GM12878 (cell line): Measurements from ENCODE around the gene ATL1. TPM values are rescaled to one million over a fixed set of nuclear protein-coding genes. Genes with fewer than 3 reads are reported as not detected.

Experiments used
- BHLHE40 ChIP-seq, 2 experiments: fragments of 450-650 bp in 1 of 2; IDR thresholded peaks; 2 replicates each; pipeline ENCODE4 v1.6.1; 2011 to 2017; ENCODE audit warnings: low read depth in 2 of 2, borderline replicate concordance in 1 of 2, improper control_type of control experiment in 1 of 2, low read length in 1 of 2, mild to moderate bottlenecking in 1 of 2
- BMI1 ChIP-seq: fragments of 450-650 bp; IDR thresholded peaks from 2 replicates; pipeline ENCODE4 v1.6.1; 2016; ENCODE audit warnings: mild to moderate bottlenecking, moderate library complexity, borderline replicate concordance
- CBX3 ChIP-seq: fragments of 200-600 bp; sonication (generic); IDR thresholded peaks from 2 replicates; pipeline ENCODE4 v1.6.1; 2016; ENCODE audit warnings: low read depth, borderline replicate concordance
- CREB1 ChIP-seq: IDR thresholded peaks from 2 replicates; pipeline ENCODE4 v1.6.1; 2012; ENCODE audit warnings: low read depth, mild to moderate bottlenecking, inconsistent platforms
- CREM ChIP-seq: IDR thresholded peaks from 2 replicates; pipeline ENCODE4 v1.6.1; 2014; ENCODE audit warnings: antibody characterized with exemption, low read depth
- ELK1 ChIP-seq: IDR thresholded peaks from 2 replicates; pipeline ENCODE4 v1.6.1; 2012; ENCODE audit warnings: low read depth, low read length, improper control_type of control experiment
- ETV6 ChIP-seq, 2 experiments: fragments of 450-650 bp in 1 of 2; IDR thresholded peaks in 1 of 2; conservative IDR thresholded peaks in 1 of 2; 2 replicates each; pipeline ENCODE4 v1.6.1; 2014; ENCODE audit warnings: antibody characterized with exemption in 1 of 2, borderline replicate concordance in 1 of 2, low read depth in 1 of 2, mild to moderate bottlenecking in 1 of 2, moderate library complexity in 1 of 2
- FOXK2 ChIP-seq: fragments of 450-650 bp; IDR thresholded peaks from 2 replicates; pipeline ENCODE4 v1.6.1; 2017; ENCODE audit warnings: mild to moderate bottlenecking, moderate library complexity
- IRF3 ChIP-seq: fragments of 450-650 bp; IDR thresholded peaks from 2 replicates; pipeline ENCODE4 v1.6.1; 2014; ENCODE audit warnings: mild to moderate bottlenecking
- MTA3 ChIP-seq: IDR thresholded peaks from 2 replicates; pipeline ENCODE4 v1.6.1; 2012; ENCODE audit warnings: low read length, inconsistent platforms, borderline replicate concordance
- NBN ChIP-seq: fragments of 450-650 bp; IDR thresholded peaks from 2 replicates; pipeline ENCODE4 v1.6.1; 2016
- PML ChIP-seq: IDR thresholded peaks from 2 replicates; pipeline ENCODE4 v1.6.1; 2012; ENCODE audit warnings: low read length, inconsistent platforms
- RUNX3 ChIP-seq: IDR thresholded peaks from 2 replicates; pipeline ENCODE4 v1.6.1; 2012; ENCODE audit warnings: low read length, inconsistent platforms
- SKIL ChIP-seq: fragments of 450-650 bp; IDR thresholded peaks from 2 replicates; pipeline ENCODE4 v1.6.1; 2017; ENCODE audit warnings: mild to moderate bottlenecking, low read depth, inconsistent platforms; ENCODE audit not compliant: poor library complexity, severe bottlenecking
- TARDBP ChIP-seq: IDR thresholded peaks from 2 replicates; pipeline ENCODE4 v1.6.1; 2016; ENCODE audit warnings: borderline replicate concordance
- ZNF622 ChIP-seq: fragments of 450-650 bp; IDR thresholded peaks from 2 replicates; pipeline ENCODE4 v1.6.1; 2017; ENCODE audit warnings: mild to moderate bottlenecking, inconsistent platforms
- polyA plus RNA-seq, 11 experiments: library from polyadenylated mRNA; depleted of rRNA in 4 of 11; unstranded in 6 of 11; stranded (reverse) in 5 of 11; fragments of >200 nt; fragmentation: Nextera tagmentation in 4 of 11; fragmentation: Illumina TruSeq in 1 of 11; extraction: Ambion mirVana in 4 of 11; extraction: Trizol in 1 of 11; gene quantifications; 1 replicate in 1 of 11; 2 replicates in 10 of 11; pipeline versions ENCODE4 v1.2.1 to v1.2.3, GENCODE V29; 2011 to 2016; ENCODE audit warnings: inconsistent platforms in 2 of 11, missing spikeins in 2 of 11, low read depth in 1 of 11
- total RNA-seq, 4 experiments: library from RNA; depleted of rRNA in 3 of 4; stranded (reverse); fragments of >200 nt in 3 of 4; fragmentation: Illumina TruSeq in 1 of 4; extraction: Trizol in 1 of 4; gene quantifications; 2 replicates each; pipeline versions ENCODE4 v1.2.1 to v1.2.3, GENCODE V29; 2013 to 2021
- TF ChIP-seq, protein P1 (sequence below): IDR thresholded peaks from 2 replicates; pipeline ENCODE4 v1.6.1; 2012; ENCODE audit warnings: low read depth, low read length, improper control_type of control experiment
- TF ChIP-seq, protein P2 (sequence below): IDR thresholded peaks from 2 replicates; pipeline ENCODE4 v1.6.1; 2012; ENCODE audit warnings: improper control_type of control experiment, low read depth, low read length; ENCODE audit not compliant: insufficient replicate concordance
- TF ChIP-seq, protein P3 (sequence below): IDR thresholded peaks from 2 replicates; pipeline ENCODE4 v1.6.1; 2011; ENCODE audit warnings: mild to moderate bottlenecking, low read depth, low read length, moderate library complexity; ENCODE audit not compliant: insufficient replicate concordance

The ATL1 gene
- total and polyA plus RNA-seq, 10 of the 15 experiments (the other 5 are each of a cell fraction or from before 2014, with no cell fraction given): 0.11 to 1.2 (median 0.58) TPM; not detected in 1

DNA sequence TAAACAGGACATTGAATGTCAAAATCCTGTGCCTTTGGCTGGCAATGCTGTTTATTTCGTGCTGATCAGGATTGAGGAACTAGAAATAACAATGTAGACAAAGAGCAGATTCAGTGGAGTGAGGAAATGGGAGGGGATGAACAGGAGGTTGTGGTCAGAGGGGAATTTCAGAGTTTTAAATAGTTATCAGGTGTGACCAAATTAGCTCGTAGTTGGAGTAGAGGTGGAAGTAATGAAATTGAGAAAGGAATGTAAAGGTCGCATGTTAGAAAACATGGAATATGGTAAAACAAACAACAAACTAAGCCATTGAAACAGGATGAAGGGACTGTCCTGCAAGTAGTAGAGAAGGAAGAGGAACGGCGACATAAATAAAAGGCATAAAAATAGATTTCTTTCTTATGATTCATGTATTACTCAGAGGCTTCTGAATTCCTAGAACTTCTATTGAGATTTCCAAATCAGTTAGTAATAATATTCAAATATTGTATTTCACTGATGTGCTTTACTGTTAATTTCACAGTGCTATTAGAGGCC lies 117.7 kb downstream of the ATL1 start (continued):
- no peak for TF ChIP-seq ETV6 (conservative IDR thresholded peaks at IDR 0.05 in 1 of 2, IDR thresholded peaks at IDR 0.05 in 1 of 2; ENCODE audit: borderline replicate concordance in 1 of 2, low read depth in 1 of 2)
- TF ChIP-seq, protein P1, sequence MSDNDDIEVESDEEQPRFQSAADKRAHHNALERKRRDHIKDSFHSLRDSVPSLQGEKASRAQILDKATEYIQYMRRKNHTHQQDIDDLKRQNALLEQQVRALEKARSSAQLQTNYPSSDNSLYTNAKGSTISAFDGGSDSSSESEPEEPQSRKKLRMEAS: no peak
- no peak for TF ChIP-seq ZNF622
- TF ChIP-seq CREM: no peak
- TF ChIP-seq BMI1: 0 out of 2 replicates have a peak, but pooled peaks have one; percentile 17
- no peak for TF ChIP-seq ELK1
- TF ChIP-seq, protein P2, sequence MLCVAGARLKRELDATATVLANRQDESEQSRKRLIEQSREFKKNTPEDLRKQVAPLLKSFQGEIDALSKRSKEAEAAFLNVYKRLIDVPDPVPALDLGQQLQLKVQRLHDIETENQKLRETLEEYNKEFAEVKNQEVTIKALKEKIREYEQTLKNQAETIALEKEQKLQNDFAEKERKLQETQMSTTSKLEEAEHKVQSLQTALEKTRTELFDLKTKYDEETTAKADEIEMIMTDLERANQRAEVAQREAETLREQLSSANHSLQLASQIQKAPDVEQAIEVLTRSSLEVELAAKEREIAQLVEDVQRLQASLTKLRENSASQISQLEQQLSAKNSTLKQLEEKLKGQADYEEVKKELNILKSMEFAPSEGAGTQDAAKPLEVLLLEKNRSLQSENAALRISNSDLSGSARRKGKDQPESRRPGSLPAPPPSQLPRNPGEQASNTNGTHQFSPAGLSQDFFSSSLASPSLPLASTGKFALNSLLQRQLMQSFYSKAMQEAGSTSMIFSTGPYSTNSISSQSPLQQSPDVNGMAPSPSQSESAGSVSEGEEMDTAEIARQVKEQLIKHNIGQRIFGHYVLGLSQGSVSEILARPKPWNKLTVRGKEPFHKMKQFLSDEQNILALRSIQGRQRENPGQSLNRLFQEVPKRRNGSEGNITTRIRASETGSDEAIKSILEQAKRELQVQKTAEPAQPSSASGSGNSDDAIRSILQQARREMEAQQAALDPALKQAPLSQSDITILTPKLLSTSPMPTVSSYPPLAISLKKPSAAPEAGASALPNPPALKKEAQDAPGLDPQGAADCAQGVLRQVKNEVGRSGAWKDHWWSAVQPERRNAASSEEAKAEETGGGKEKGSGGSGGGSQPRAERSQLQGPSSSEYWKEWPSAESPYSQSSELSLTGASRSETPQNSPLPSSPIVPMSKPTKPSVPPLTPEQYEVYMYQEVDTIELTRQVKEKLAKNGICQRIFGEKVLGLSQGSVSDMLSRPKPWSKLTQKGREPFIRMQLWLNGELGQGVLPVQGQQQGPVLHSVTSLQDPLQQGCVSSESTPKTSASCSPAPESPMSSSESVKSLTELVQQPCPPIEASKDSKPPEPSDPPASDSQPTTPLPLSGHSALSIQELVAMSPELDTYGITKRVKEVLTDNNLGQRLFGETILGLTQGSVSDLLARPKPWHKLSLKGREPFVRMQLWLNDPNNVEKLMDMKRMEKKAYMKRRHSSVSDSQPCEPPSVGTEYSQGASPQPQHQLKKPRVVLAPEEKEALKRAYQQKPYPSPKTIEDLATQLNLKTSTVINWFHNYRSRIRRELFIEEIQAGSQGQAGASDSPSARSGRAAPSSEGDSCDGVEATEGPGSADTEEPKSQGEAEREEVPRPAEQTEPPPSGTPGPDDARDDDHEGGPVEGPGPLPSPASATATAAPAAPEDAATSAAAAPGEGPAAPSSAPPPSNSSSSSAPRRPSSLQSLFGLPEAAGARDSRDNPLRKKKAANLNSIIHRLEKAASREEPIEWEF: no peak
- peak; percentile 80; the same call in 1 of the 2 replicates for TF ChIP-seq NBN
- TF ChIP-seq BHLHE40 (IDR thresholded peaks at IDR 0.05; ENCODE audit: borderline replicate concordance in 1 of 2, low read depth in 2 of 2, low read length in 1 of 2): peak in 1 of 2 experiments; percentile 49; a peak in 1 of 4 replicates
- TF ChIP-seq FOXK2: no peak
- no peak for TF ChIP-seq IRF3
- peak; percentile 40; the same call in 1 of the 2 replicates for TF ChIP-seq PML
- TF ChIP-seq TARDBP: no peak
- 0 out of 2 replicates have a peak, but pooled peaks have one; percentile 51 for TF ChIP-seq MTA3
- TF ChIP-seq CBX3: no peak
- TF ChIP-seq, protein P3, sequence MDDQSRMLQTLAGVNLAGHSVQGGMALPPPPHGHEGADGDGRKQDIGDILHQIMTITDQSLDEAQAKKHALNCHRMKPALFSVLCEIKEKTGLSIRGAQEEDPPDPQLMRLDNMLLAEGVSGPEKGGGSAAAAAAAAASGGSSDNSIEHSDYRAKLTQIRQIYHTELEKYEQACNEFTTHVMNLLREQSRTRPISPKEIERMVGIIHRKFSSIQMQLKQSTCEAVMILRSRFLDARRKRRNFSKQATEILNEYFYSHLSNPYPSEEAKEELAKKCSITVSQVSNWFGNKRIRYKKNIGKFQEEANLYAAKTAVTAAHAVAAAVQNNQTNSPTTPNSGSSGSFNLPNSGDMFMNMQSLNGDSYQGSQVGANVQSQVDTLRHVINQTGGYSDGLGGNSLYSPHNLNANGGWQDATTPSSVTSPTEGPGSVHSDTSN: no peak
- TF ChIP-seq SKIL: peak; percentile 50
- peak; percentile 40; the same call in 1 of the 2 replicates for TF ChIP-seq CREB1
- peak; percentile 98 for TF ChIP-seq RUNX3
